H1 (cell line): ENCODE data around the gene TTL. TPM values are rescaled to one million over a fixed set of nuclear protein-coding genes. Genes with fewer than 3 reads are reported as not detected.

ENCODE experiments used
- polyA plus RNA-seq, 7 experiments: library from polyadenylated mRNA; depleted of rRNA in 3 of 7; stranded (reverse) in 5 of 7; unstranded in 2 of 7; fragments of >200 nt in 5 of 7; fragments of 200-250 nt in 2 of 7; gene quantifications; 1 replicate in 5 of 7; 2 replicates in 1 of 7; 4 replicates in 1 of 7; pipeline versions ENCODE4 v1.2.1 to v1.2.3, GENCODE V29; 2011 to 2013; ENCODE audit warnings: missing spikeins in 2 of 7, mixed read lengths in 2 of 7
- total RNA-seq: library from RNA; stranded (reverse); fragmentation: NEBNext Ultra II Directional; extraction: Animal tissue kit (Norgen Biotek cat#: 25700); gene quantifications from 2 replicates; pipeline ENCODE4 v1.2.1, GENCODE V29; 2021
- TF ChIP-seq, protein P1 (sequence below): fragments of 300-600 bp; sonication (generic); IDR thresholded peaks from 2 replicates; pipeline ENCODE4 v1.7.1; 2012; ENCODE audit warnings: low read length, moderate library complexity, mild to moderate bottlenecking, inconsistent platforms; ENCODE audit not compliant: insufficient replicate concordance

The TTL gene
- total and polyA plus RNA-seq, 2 of the 8 experiments (the other 6 are each of a cell fraction or from before 2014, with no cell fraction given): 17.5 to 57.1 TPM

DNA sequence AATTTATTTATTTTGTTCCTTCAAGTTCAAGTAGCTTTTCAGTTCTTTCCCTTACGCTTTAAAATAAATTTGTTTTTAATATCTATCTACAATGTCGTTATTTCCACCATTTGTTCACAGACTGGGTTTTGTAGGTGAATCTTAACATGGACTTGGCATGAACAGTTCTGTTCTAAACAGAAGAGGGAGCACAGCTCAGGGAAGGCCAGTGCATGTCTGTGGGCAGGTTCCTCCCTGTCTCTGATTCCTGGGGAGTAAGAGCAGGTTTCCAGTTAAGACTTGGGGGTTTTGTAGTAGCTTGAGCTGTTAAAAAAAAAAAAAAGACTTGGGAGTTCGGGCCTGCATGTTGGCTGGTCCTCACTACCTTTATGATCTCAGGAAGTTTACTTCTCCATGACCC, 11.1 kb downstream of the TTL start (continued):
- TF ChIP-seq, protein P1, sequence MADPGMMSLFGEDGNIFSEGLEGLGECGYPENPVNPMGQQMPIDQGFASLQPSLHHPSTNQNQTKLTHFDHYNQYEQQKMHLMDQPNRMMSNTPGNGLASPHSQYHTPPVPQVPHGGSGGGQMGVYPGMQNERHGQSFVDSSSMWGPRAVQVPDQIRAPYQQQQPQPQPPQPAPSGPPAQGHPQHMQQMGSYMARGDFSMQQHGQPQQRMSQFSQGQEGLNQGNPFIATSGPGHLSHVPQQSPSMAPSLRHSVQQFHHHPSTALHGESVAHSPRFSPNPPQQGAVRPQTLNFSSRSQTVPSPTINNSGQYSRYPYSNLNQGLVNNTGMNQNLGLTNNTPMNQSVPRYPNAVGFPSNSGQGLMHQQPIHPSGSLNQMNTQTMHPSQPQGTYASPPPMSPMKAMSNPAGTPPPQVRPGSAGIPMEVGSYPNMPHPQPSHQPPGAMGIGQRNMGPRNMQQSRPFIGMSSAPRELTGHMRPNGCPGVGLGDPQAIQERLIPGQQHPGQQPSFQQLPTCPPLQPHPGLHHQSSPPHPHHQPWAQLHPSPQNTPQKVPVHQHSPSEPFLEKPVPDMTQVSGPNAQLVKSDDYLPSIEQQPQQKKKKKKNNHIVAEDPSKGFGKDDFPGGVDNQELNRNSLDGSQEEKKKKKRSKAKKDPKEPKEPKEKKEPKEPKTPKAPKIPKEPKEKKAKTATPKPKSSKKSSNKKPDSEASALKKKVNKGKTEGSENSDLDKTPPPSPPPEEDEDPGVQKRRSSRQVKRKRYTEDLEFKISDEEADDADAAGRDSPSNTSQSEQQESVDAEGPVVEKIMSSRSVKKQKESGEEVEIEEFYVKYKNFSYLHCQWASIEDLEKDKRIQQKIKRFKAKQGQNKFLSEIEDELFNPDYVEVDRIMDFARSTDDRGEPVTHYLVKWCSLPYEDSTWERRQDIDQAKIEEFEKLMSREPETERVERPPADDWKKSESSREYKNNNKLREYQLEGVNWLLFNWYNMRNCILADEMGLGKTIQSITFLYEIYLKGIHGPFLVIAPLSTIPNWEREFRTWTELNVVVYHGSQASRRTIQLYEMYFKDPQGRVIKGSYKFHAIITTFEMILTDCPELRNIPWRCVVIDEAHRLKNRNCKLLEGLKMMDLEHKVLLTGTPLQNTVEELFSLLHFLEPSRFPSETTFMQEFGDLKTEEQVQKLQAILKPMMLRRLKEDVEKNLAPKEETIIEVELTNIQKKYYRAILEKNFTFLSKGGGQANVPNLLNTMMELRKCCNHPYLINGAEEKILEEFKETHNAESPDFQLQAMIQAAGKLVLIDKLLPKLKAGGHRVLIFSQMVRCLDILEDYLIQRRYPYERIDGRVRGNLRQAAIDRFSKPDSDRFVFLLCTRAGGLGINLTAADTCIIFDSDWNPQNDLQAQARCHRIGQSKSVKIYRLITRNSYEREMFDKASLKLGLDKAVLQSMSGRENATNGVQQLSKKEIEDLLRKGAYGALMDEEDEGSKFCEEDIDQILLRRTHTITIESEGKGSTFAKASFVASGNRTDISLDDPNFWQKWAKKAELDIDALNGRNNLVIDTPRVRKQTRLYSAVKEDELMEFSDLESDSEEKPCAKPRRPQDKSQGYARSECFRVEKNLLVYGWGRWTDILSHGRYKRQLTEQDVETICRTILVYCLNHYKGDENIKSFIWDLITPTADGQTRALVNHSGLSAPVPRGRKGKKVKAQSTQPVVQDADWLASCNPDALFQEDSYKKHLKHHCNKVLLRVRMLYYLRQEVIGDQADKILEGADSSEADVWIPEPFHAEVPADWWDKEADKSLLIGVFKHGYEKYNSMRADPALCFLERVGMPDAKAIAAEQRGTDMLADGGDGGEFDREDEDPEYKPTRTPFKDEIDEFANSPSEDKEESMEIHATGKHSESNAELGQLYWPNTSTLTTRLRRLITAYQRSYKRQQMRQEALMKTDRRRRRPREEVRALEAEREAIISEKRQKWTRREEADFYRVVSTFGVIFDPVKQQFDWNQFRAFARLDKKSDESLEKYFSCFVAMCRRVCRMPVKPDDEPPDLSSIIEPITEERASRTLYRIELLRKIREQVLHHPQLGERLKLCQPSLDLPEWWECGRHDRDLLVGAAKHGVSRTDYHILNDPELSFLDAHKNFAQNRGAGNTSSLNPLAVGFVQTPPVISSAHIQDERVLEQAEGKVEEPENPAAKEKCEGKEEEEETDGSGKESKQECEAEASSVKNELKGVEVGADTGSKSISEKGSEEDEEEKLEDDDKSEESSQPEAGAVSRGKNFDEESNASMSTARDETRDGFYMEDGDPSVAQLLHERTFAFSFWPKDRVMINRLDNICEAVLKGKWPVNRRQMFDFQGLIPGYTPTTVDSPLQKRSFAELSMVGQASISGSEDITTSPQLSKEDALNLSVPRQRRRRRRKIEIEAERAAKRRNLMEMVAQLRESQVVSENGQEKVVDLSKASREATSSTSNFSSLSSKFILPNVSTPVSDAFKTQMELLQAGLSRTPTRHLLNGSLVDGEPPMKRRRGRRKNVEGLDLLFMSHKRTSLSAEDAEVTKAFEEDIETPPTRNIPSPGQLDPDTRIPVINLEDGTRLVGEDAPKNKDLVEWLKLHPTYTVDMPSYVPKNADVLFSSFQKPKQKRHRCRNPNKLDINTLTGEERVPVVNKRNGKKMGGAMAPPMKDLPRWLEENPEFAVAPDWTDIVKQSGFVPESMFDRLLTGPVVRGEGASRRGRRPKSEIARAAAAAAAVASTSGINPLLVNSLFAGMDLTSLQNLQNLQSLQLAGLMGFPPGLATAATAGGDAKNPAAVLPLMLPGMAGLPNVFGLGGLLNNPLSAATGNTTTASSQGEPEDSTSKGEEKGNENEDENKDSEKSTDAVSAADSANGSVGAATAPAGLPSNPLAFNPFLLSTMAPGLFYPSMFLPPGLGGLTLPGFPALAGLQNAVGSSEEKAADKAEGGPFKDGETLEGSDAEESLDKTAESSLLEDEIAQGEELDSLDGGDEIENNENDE: no peak
- TF ChIP-seq, all 59 proteins: peak for 1
